ENCODE data around the gene TP53RK. TPM values are rescaled to one million over a fixed set of nuclear protein-coding genes. Genes with fewer than 3 reads are reported as not detected.

TP53RK gene
- polyA plus RNA-seq, 1 donor from 2014 or later, result 22.7 TPM

- TF ChIP-seq RAD21 (conservative IDR thresholded peaks at IDR 0.05) (no peak), POLR2AphosphoS5 (IDR thresholded peaks at IDR 0.05) (no peak), TAF1 (IDR thresholded peaks at IDR 0.05; ENCODE audit: low read depth) (no peak), CTCF (IDR thresholded peaks at IDR 0.05; ENCODE audit: poor library complexity, severe bottlenecking) (no peak), MXI1 (conservative IDR thresholded peaks at IDR 0.05; ENCODE audit: poor library complexity, severe bottlenecking) (no peak), EZH2 (IDR thresholded peaks at IDR 0.05; ENCODE audit: borderline replicate concordance, insufficient read depth, low read length, poor library complexity, severe bottlenecking) (no peak), SMC3 (conservative IDR thresholded peaks at IDR 0.05; ENCODE audit: poor library complexity) (no peak), EP300 (conservative IDR thresholded peaks at IDR 0.05; ENCODE audit: poor library complexity, severe bottlenecking) (no peak), REST (IDR thresholded peaks at IDR 0.05; ENCODE audit: borderline replicate concordance) (no peak)
- H3K9ac ChIP-seq (ENCODE audit: low read length), result no peak overlapping the region
- H3K27me3 ChIP-seq (ENCODE audit: insufficient read depth, low read depth, low read length), result no peaks in the 10 kb centered on the region
- no peaks in the 10 kb centered on the region for H3K79me2 ChIP-seq (replicated peaks; ENCODE audit: insufficient read depth, low read length)
- H3K9me2 ChIP-seq (ENCODE audit: insufficient read depth, low read length), result no peaks in the 10 kb centered on the region
- H3F3A ChIP-seq (ENCODE audit: insufficient read depth, low read length, poor library complexity, severe bottlenecking), result no peaks in the 10 kb centered on the region
- peaks cover 3% of the 10 kb centered on the region for H3K9me3 ChIP-seq (ENCODE audit: low read length)
- no peak overlapping the region for H3K27ac ChIP-seq (ENCODE audit: low read length)
- H4K20me1 ChIP-seq (ENCODE audit: insufficient read depth), result no peaks in the 10 kb centered on the region
- H2AFZ ChIP-seq (ENCODE audit: low read depth, low read length), result no peak overlapping the region
- H3K4me3 ChIP-seq (ENCODE audit: low read length), result no peak overlapping the region
- no peaks in the 10 kb centered on the region for H3K36me3 ChIP-seq (ENCODE audit: insufficient read depth, low read length)
- H3K4me2 ChIP-seq (ENCODE audit: low read length), result no peak overlapping the region
Observed at GRCh38 chr20:46674253-46675083, 14.8 kb downstream of the TP53RK start.

- Histone ChIP-seq H3K9me3 (ENCODE audit: low read length) (peaks cover 3% of the 10 kb centered on the region), H3K27me3 (ENCODE audit: insufficient read depth, low read depth, low read length) (no peaks in the 10 kb centered on the region), H3K4me2 (ENCODE audit: low read length) (no peak overlapping the region), H3K36me3 (ENCODE audit: insufficient read depth, low read length) (no peaks in the 10 kb centered on the region), H3F3A (ENCODE audit: insufficient read depth, low read length, poor library complexity, severe bottlenecking) (no peaks in the 10 kb centered on the region), H3K4me3 (ENCODE audit: low read length) (no peak overlapping the region), H4K20me1 (ENCODE audit: insufficient read depth) (no peaks in the 10 kb centered on the region), H3K79me2 (replicated peaks; ENCODE audit: insufficient read depth, low read length) (no peaks in the 10 kb centered on the region), H3K9ac (ENCODE audit: low read length) (no peak overlapping the region), H3K27ac (ENCODE audit: low read length) (no peak overlapping the region), H3K9me2 (ENCODE audit: insufficient read depth, low read length) (no peaks in the 10 kb centered on the region), H2AFZ (ENCODE audit: low read depth, low read length) (no peak overlapping the region)
- no peak for TF ChIP-seq RAD21 (conservative IDR thresholded peaks at IDR 0.05)
- TF ChIP-seq MXI1 (conservative IDR thresholded peaks at IDR 0.05; ENCODE audit: poor library complexity, severe bottlenecking), result no peak
- TF ChIP-seq EZH2 (IDR thresholded peaks at IDR 0.05; ENCODE audit: borderline replicate concordance, insufficient read depth, low read length, poor library complexity, severe bottlenecking), result no peak
- no peak for TF ChIP-seq EP300 (conservative IDR thresholded peaks at IDR 0.05; ENCODE audit: poor library complexity, severe bottlenecking)
Observed at GRCh38 chr20:46673394-46674252, 15.6 kb downstream of the TP53RK start.
